RWPE1 (cell line): ENCODE measurements around the gene TOX2.

ENCODE experiments used
- CTCF ChIA-PET: fragments of 350-600 bp; sonication (Branson Sonifier 250); formaldehyde crosslinking; extraction: SDS; loops from one replicate; lab custom pipeline; 2021; lab: Yijun Ruan, JAX
- POLR2A ChIA-PET: fragments of 400-600 bp; formaldehyde crosslinking; extraction: SDS; loops from one replicate; lab custom pipeline; 2020; ENCODE audit warnings: antibody characterized with exemption; ENCODE audit not compliant: low non-redundant PET; lab: Yijun Ruan, JAX
- DNase-seq: peaks from one replicate; pipeline ENCODE4 v3.0.0; 2012; ENCODE audit warnings: low spot score
- H3K27ac ChIP-seq: fragments of 450-650 bp; 2 replicates; pipeline ENCODE4 v1.5.1; 2017
- TF ChIP-seq, protein P1 (sequence below): fragments of 450-650 bp; conservative IDR thresholded peaks from 2 replicates; pipeline ENCODE4 v1.5.1; 2017; ENCODE audit warnings: low read depth, mild to moderate bottlenecking

TOX2 gene

GRCh38 chr20:44004306-44004915, 89.8 kb downstream of the TOX2 start:
- ChIA-PET CTCF (interaction anchor here (0.6 to 1.4 kb wide), 2 partner anchors 8 to 10 kb away, joined by 4 to 6 read pairs; no protein-coding TSS in a partner anchor), POLR2A (no interaction called here)
- DNase-seq: no peak
- H3K27ac ChIP-seq: no peak overlapping the region
- TF ChIP-seq, protein P1, sequence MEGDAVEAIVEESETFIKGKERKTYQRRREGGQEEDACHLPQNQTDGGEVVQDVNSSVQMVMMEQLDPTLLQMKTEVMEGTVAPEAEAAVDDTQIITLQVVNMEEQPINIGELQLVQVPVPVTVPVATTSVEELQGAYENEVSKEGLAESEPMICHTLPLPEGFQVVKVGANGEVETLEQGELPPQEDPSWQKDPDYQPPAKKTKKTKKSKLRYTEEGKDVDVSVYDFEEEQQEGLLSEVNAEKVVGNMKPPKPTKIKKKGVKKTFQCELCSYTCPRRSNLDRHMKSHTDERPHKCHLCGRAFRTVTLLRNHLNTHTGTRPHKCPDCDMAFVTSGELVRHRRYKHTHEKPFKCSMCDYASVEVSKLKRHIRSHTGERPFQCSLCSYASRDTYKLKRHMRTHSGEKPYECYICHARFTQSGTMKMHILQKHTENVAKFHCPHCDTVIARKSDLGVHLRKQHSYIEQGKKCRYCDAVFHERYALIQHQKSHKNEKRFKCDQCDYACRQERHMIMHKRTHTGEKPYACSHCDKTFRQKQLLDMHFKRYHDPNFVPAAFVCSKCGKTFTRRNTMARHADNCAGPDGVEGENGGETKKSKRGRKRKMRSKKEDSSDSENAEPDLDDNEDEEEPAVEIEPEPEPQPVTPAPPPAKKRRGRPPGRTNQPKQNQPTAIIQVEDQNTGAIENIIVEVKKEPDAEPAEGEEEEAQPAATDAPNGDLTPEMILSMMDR: no peak

DNA sequence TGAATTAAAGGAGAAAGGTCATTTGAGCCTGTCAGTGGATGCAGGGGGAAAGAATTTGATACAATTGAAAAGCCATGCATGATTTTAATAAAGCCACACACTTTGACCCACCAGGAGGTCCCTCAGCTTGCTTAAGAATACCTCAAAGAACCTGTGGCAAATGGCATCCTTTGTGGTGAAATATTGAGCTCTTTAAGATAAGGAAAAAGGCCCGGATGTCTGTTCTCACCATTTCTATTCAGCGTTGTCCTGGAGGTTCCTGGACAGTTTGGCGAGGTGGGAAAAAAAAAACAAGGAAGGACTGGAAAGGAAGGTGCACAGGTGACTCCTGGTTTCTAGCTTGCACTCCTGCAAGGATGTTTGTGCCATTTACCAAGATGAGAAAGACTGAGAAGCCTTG, 91.0 kb downstream of the TOX2 start:
- DNase-seq: no peak
- TF ChIP-seq, protein P1: no peak
- CTCF ChIA-PET: interaction anchor here (0.5 to 1.3 kb wide), 2 partner anchors 28 to 256 kb away, joined by 4 read pairs; no protein-coding TSS in a partner anchor
- POLR2A ChIA-PET: no interaction called here
- H3K27ac ChIP-seq: no peak overlapping the region

GRCh38 chr20:44006126-44006525, 91.5 kb downstream of the TOX2 start:
- DNase-seq: no peak
- POLR2A ChIA-PET: no interaction called here
- H3K27ac ChIP-seq: no peak overlapping the region
- CTCF ChIA-PET: interaction anchor here (0.5 to 1.3 kb wide), 2 partner anchors 27 to 256 kb away, joined by 4 read pairs; no protein-coding TSS in a partner anchor
- TF ChIP-seq, protein P1: no peak

GRCh38 chr20:44006578-44006977, 91.9 kb downstream of the TOX2 start:
- ChIA-PET POLR2A (no interaction called here), CTCF (interaction anchor here (1.3 kb wide), 1 partner anchor 256 kb away, joined by 4 read pairs; no protein-coding TSS in a partner anchor)
- DNase-seq: no peak
- TF ChIP-seq, protein P1: no peak
- H3K27ac ChIP-seq: no peak overlapping the region

- TF ChIP-seq, protein P1: no peak
- no peak overlapping the region for H3K27ac ChIP-seq
- no peak for DNase-seq
- CTCF ChIA-PET: no interaction called here
- POLR2A ChIA-PET: no interaction called here
Measured at GRCh38 chr20:44008806-44009678, 94.4 kb downstream of the TOX2 start.

DNA sequence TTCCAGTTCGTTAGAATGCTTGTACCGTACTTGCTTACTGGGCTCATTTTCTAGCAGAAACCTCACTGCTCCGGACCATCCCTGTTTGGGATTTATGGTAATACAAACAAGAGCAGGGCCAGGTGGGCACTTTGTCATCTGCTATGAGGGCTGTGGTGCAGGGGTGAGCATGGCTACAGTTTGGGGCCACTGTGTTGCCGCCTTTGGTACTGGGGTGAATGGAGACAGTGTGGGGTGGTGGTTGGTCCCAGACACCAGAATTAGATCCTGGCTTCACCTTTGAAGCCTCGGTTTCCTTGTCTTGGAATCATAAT, 95.0 kb downstream of the TOX2 start:
- POLR2A ChIA-PET: no interaction called here
- CTCF ChIA-PET: interaction anchor here (0.6 kb wide), 1 partner anchor 10 kb away, joined by 3 read pairs; no protein-coding TSS in a partner anchor
- no peak overlapping the region for H3K27ac ChIP-seq
- DNase-seq: no peak
- TF ChIP-seq, protein P1: no peak
